Stimulated activated CD4-positive, alpha-beta T cell treated with anti-CD3 and anti-CD28 coated beads, Interleukin-1b, Interleukin-23, amount 100 ng/mL, for 4 hours (primary cell): ENCODE data around the gene TMEM141.
A peak's percentile ranks its signal among the peaks of the same experiment; 100 is the strongest.
"Not testable (repeated sequence)": the region's sequence is repeated elsewhere in the genome, so short reads cannot be mapped to it uniquely, and the experiment has no call there.

ENCODE experiments used
- DNase-seq, 2 donors: peaks; one replicate each; pipeline ENCODE4 v3.0.0-alpha.2; 2020; ENCODE audit warnings: low read depth in 2 of 2

TMEM141 gene

GRCh38 chr9:136833381-136834048 lies 42.4 kb downstream of the TMEM141 start:
- not testable (repeated sequence) for DNase-seq

GRCh38 chr9:136835162-136835931 lies 44.2 kb downstream of the TMEM141 start:
- DNase-seq, result no peak

- DNase-seq, result no peak
Observed at GRCh38 chr9:136835932-136836904, 45.1 kb downstream of the TMEM141 start.

GRCh38 chr9:136837146-136837855 lies 46.2 kb downstream of the TMEM141 start:
- no peak for DNase-seq

- not testable (repeated sequence) for DNase-seq
Observed at GRCh38 chr9:136837856-136838277, 46.7 kb downstream of the TMEM141 start.

GRCh38 chr9:136838314-136839228 lies 47.4 kb downstream of the TMEM141 start:
- DNase-seq, result no peak

- DNase-seq, result no peak
Observed at GRCh38 chr9:136839229-136840139, 48.3 kb downstream of the TMEM141 start.

- DNase-seq, result no peak
Observed at GRCh38 chr9:136840140-136840876, 49.2 kb downstream of the TMEM141 start.

GRCh38 chr9:136840877-136841645 lies 49.9 kb downstream of the TMEM141 start:
- DNase-seq, result no peak

GRCh38 chr9:136841646-136842379 lies 50.7 kb downstream of the TMEM141 start:
- not testable (repeated sequence) for DNase-seq

- DNase-seq, result peak; percentile 63 to 70
Observed at GRCh38 chr9:136842380-136842948, 51.3 kb downstream of the TMEM141 start, which contains the start of gene AJM1. Gene AJM1 (plus strand): TSS chr9:136842478. CDS start chr9:136844415, 1,937 bp downstream.
